ENCODE measurements around the gene CCNI2. TPM values are rescaled to one million over a fixed set of nuclear protein-coding genes. Genes with fewer than 3 reads are reported as not detected.

CCNI2 gene
- total and polyA plus RNA-seq, 10 of the 15 experiments (the other 5 are each of a cell fraction or from before 2014, with no cell fraction given): 1.8 to 8.0 (median 3.2) TPM

DNA sequence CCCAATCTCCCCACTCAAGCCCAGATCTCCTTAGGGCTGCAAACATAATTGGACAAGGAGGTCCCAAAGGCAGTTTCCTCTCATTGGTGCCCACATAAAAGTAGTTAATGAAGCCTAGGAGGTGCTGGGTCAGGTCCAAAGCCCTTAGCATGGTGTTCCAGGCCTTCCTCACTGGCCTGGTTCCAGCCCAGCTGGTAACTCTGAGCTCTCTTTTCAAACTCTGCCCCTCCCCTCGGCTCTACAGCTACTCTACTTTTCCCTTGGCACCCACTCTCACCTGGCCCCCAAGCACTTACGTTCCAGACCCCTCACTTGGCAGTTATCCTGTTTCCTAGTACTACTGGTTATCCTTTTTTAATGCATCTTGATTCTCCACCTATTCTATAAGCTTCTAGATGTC is 19.9 kb downstream of the CCNI2 start:
- Histone ChIP-seq H4K20me1 (ENCODE audit: control insufficient read depth, insufficient read depth) (no peaks in the 10 kb centered on the region), H3K4me3 (no peak overlapping the region), H2AFZ (ENCODE audit: control insufficient read depth, low read depth, low read length) (no peak overlapping the region), H3K79me2 (ENCODE audit: control insufficient read depth, insufficient read depth, low read length) (no peaks in the 10 kb centered on the region), H3K9me3 (replicated peaks; ENCODE audit: control insufficient read depth, insufficient read depth, low read length) (no peaks in the 10 kb centered on the region), H3K27ac (ENCODE audit: control insufficient read depth, insufficient read depth) (no peak overlapping the region), H3K27me3 (replicated peaks in 1 of 2; ENCODE audit: control insufficient read depth in 2 of 2, insufficient read depth in 2 of 2, low read length in 1 of 2) (no peaks in the 10 kb centered on the region), H3K4me1 (ENCODE audit: control insufficient read depth, insufficient read depth, low read length) (no peaks in the 10 kb centered on the region), H3K36me3 (ENCODE audit: control insufficient read depth in 2 of 2, insufficient read depth in 2 of 2, low read length in 1 of 2) (peaks cover 0 to 9% of the 10 kb centered on the region in 2 experiments; a peak in 2 of 4 replicates), H3K9ac (ENCODE audit: control insufficient read depth, insufficient read depth, low read length) (no peak overlapping the region), H3K4me2 (ENCODE audit: control insufficient read depth, insufficient read depth) (no peak overlapping the region)
- 86% methylated on average over 2 of the region's 2 CpGs for WGBS (ENCODE audit: insufficient coverage, insufficient replicate concordance, low lambda C conversion rate, missing lambda C conversion rate)
- no TSS peak for BruUV-seq (replicated peaks)
- FAIRE-seq (no peak), DNase-seq (ENCODE audit: low read depth, low spot score) (no peak), ATAC-seq (no peak)
- RAD21 ChIA-PET (ENCODE audit: unreplicated experiment): interaction anchor here (0.7 kb wide), 1 partner anchor 34 kb away, joined by 3 read pairs; no protein-coding TSS in a partner anchor
- TF ChIP-seq MTA2 (IDR thresholded peaks at IDR 0.05; ENCODE audit: low read depth): no peak
- no peak for TF ChIP-seq EP300 (IDR thresholded peaks at IDR 0.05; ENCODE audit: borderline replicate concordance in 1 of 2, control insufficient read depth in 1 of 2, low read depth in 2 of 2, low read length in 2 of 2)
- TF ChIP-seq CTCF (IDR thresholded peaks at IDR 0.05 in 2 of 3, conservative IDR thresholded peaks at IDR 0.05 in 1 of 3; ENCODE audit: control insufficient read depth in 2 of 3, extremely low read depth in 1 of 3, insufficient read depth in 1 of 3, low read depth in 3 of 3, low read length in 3 of 3): no peak
- no peak for TF ChIP-seq CHD4 (IDR thresholded peaks at IDR 0.05)
- TF ChIP-seq SPI1 (IDR thresholded peaks at IDR 0.05; ENCODE audit: borderline replicate concordance, insufficient read depth, low read depth, low read length): no peak
- no peak for TF ChIP-seq GATAD2B (conservative IDR thresholded peaks at IDR 0.05; ENCODE audit: low read depth)
- no peak for TF ChIP-seq ZNF687 (IDR thresholded peaks at IDR 0.05)
- TF ChIP-seq RBBP5 (conservative IDR thresholded peaks at IDR 0.05): no peak
- no peak for TF ChIP-seq HDAC2 (IDR thresholded peaks at IDR 0.05)
- CTCF ChIA-PET: interaction anchor here (0.7 to 2.1 kb wide), 3 partner anchors 12 to 29 kb away, joined by 3 to 7 read pairs (median 3); no protein-coding TSS in a partner anchor
- in situ Hi-C loops (cut with MboI) (no loop called here), intact Hi-C loops (cut with micrococcal nuclease; ENCODE audit: unreplicated experiment) (no loop called here)
- POLR2A ChIA-PET: interaction anchor here (0.9 to 1.4 kb wide), 3 partner anchors 11 to 15 kb away, joined by 3 to 4 read pairs (median 3); no protein-coding TSS in a partner anchor
- SMC1A ChIA-PET (ENCODE audit: uncharacterized antibody, unreplicated experiment): interaction anchor here (0.8 kb wide), 1 partner anchor 9 kb away, joined by 3 read pairs; no protein-coding TSS in a partner anchor
